GM12878 (cell line): ENCODE data around the gene COX10. TPM values are rescaled to one million over a fixed set of nuclear protein-coding genes. Genes with fewer than 3 reads are reported as not detected.

ENCODE experiments used
- ATAC-seq: fragments of 200-7000 bp; cut with Tn5 transposase; 3 replicates; pipeline ENCODE4 v1.9.1; 2020; ENCODE audit warnings: mild to moderate bottlenecking, moderate library complexity
- BruUV-seq: library from RNA; stranded (reverse); fragments of 400-500 nt; replicated peaks from 2 replicates; lab custom pipeline; 2021; lab: Mats Ljungman, UMichigan
- CTCF ChIA-PET: fragments of 300-600 bp; sonication (Branson Sonifier 250); formaldehyde crosslinking; extraction: SDS; loops from one replicate; lab custom pipeline; 2021; ENCODE audit warnings: inconsistent platforms; lab: Yijun Ruan, JAX
- POLR2A ChIA-PET: fragments of 350-600 bp; formaldehyde crosslinking; extraction: SDS; loops from one replicate; lab custom pipeline; 2021; ENCODE audit warnings: inconsistent platforms; lab: Charles Lee
- RAD21 ChIA-PET: fragments of 300-600 bp; sonication (Branson Sonifier 250); formaldehyde crosslinking; loops from one replicate; lab custom pipeline; 2023; ENCODE audit warnings: antibody characterized with exemption; ENCODE audit not compliant: unreplicated experiment; lab: Charles Lee
- SMC1A ChIA-PET: fragments of 300-600 bp; sonication (Branson Sonifier 250); formaldehyde crosslinking; loops from one replicate; lab custom pipeline; 2023; ENCODE audit not compliant: unreplicated experiment, uncharacterized antibody; lab: Charles Lee
- DNase-seq: peaks from one replicate; pipeline ENCODE4 v3.0.0-alpha.2; 2011; ENCODE audit warnings: low read depth, low spot score
- FAIRE-seq: peaks from 3 replicates; lab custom pipeline; 2011; peaks lifted over from hg19 to GRCh38; lab: Jason Lieb, UNC
- H2AFZ ChIP-seq: 2 replicates; pipeline ENCODE4 v1.6.0; 2011; ENCODE audit warnings: low read depth, low read length, control low read depth; ENCODE audit not compliant: control insufficient read depth
- H3K27ac ChIP-seq: 2 replicates; pipeline ENCODE4 v1.5.1; 2011; ENCODE audit warnings: control low read depth; ENCODE audit not compliant: control insufficient read depth, insufficient read depth
- H3K27me3 ChIP-seq, 2 experiments: replicated peaks in 1 of 2; 2 replicates each; pipeline versions ENCODE4 v1.6.0 to v1.6.1; 2011; ENCODE audit warnings: low read length in 1 of 2; ENCODE audit not compliant: control insufficient read depth in 2 of 2, insufficient read depth in 2 of 2
- H3K36me3 ChIP-seq, 2 experiments: 2 replicates each; pipeline ENCODE4 v1.5.1; 2011; ENCODE audit warnings: low read length in 1 of 2; ENCODE audit not compliant: control insufficient read depth in 2 of 2, insufficient read depth in 2 of 2
- H3K4me1 ChIP-seq: 2 replicates; pipeline ENCODE4 v1.6.1; 2011; ENCODE audit warnings: mild to moderate bottlenecking, low read length, moderate library complexity, mixed read lengths; ENCODE audit not compliant: control insufficient read depth, insufficient read depth
- H3K4me2 ChIP-seq: 2 replicates; pipeline ENCODE4 v1.6.0; 2011; ENCODE audit warnings: control low read depth; ENCODE audit not compliant: control insufficient read depth, insufficient read depth
- H3K4me3 ChIP-seq: fragments of 200-600 bp; sonication (generic); 2 replicates; pipeline ENCODE4 v1.5.1; 2016
- H3K79me2 ChIP-seq: 2 replicates; pipeline ENCODE4 v1.6.0; 2011; ENCODE audit warnings: low read length; ENCODE audit not compliant: control insufficient read depth, insufficient read depth
- H3K9ac ChIP-seq: 2 replicates; pipeline ENCODE4 v1.8.0; 2011; ENCODE audit warnings: low read length, control low read depth, mixed read lengths; ENCODE audit not compliant: control insufficient read depth, insufficient read depth
- H3K9me3 ChIP-seq: replicated peaks from 3 replicates; pipeline ENCODE4 v1.5.1; 2011; ENCODE audit warnings: mild to moderate bottlenecking, low read length; ENCODE audit not compliant: control insufficient read depth, insufficient read depth
- H4K20me1 ChIP-seq: 2 replicates; pipeline ENCODE4 v1.6.0; 2011; ENCODE audit not compliant: control insufficient read depth, insufficient read depth
- ATF7 ChIP-seq: fragments of 450-650 bp; IDR thresholded peaks from 2 replicates; pipeline ENCODE4 v1.6.1; 2016; ENCODE audit warnings: low read depth, mild to moderate bottlenecking
- BCL3 ChIP-seq: IDR thresholded peaks from 2 replicates; pipeline ENCODE4 v1.6.1; 2011; ENCODE audit warnings: borderline replicate concordance, low read depth, mild to moderate bottlenecking, moderate library complexity, low read length; ENCODE audit not compliant: insufficient read depth, poor library complexity, severe bottlenecking
- BRCA1 ChIP-seq: IDR thresholded peaks from 2 replicates; pipeline ENCODE4 v1.6.1; 2011; ENCODE audit warnings: low read depth, low read length, improper control_type of control experiment
- IKZF1 ChIP-seq: fragments of 450-650 bp; conservative IDR thresholded peaks from 2 replicates; pipeline ENCODE4 v1.6.1; 2017; ENCODE audit warnings: antibody characterized with exemption, mild to moderate bottlenecking
- KAT2A ChIP-seq: conservative IDR thresholded peaks from 2 replicates; pipeline ENCODE4 v1.6.1; 2011; ENCODE audit warnings: low read depth, low read length; ENCODE audit not compliant: control insufficient read depth
- PAX5 ChIP-seq: IDR thresholded peaks from 2 replicates; pipeline ENCODE4 v1.6.1; 2011; ENCODE audit warnings: low read depth, low read length, borderline replicate concordance
- PRDM15 ChIP-seq: fragments of 450-650 bp; formaldehyde crosslinking; IDR thresholded peaks from 2 replicates; pipeline ENCODE4 v1.4.0; 2020; ENCODE audit warnings: mild to moderate bottlenecking, moderate library complexity
- SRF ChIP-seq, 2 experiments: IDR thresholded peaks; 2 replicates each; pipeline ENCODE4 v1.6.1; 2011; ENCODE audit warnings: low read depth in 2 of 2, low read length in 2 of 2, mild to moderate bottlenecking in 1 of 2, moderate library complexity in 1 of 2
- YBX1 ChIP-seq: fragments of 450-650 bp; IDR thresholded peaks from 2 replicates; pipeline ENCODE4 v1.6.1; 2016; ENCODE audit warnings: antibody characterized with exemption
- YY1 ChIP-seq: IDR thresholded peaks from 2 replicates; pipeline ENCODE4 v1.6.1; 2011; ENCODE audit warnings: low read depth, mild to moderate bottlenecking, low read length
- ZZZ3 ChIP-seq: IDR thresholded peaks from 2 replicates; pipeline ENCODE4 v1.6.1; 2011; ENCODE audit warnings: low read depth; ENCODE audit not compliant: control insufficient read depth, insufficient read length
- WGBS: methylation state at CpG from one replicate; pipeline ENCODE4 v1.1.6; 2016; ENCODE audit warnings: low lambda C conversion rate; ENCODE audit not compliant: insufficient replicate concordance, insufficient coverage; ENCODE audit errors: missing lambda C conversion rate; 5-methylcytosine and 5-hydroxymethylcytosine counted together
- in situ Hi-C: fragments of 300-500 bp; cut with MboI; formaldehyde crosslinking; loops from 9 replicates; pipeline ENCODE4 v1.14.3; 2018; ENCODE audit warnings: mixed read lengths
- intact Hi-C: fragments of 100-400 bp; cut with micrococcal nuclease; formaldehyde crosslinking; loops from one replicate; pipeline ENCODE4 v1.14.2; 2022; ENCODE audit not compliant: unreplicated experiment
- polyA plus RNA-seq, 11 experiments: library from polyadenylated mRNA; depleted of rRNA in 4 of 11; unstranded in 6 of 11; stranded (reverse) in 5 of 11; fragments of >200 nt; fragmentation: Nextera tagmentation in 4 of 11; fragmentation: Illumina TruSeq in 1 of 11; extraction: Ambion mirVana in 4 of 11; extraction: Trizol in 1 of 11; gene quantifications; 1 replicate in 1 of 11; 2 replicates in 10 of 11; pipeline versions ENCODE4 v1.2.1 to v1.2.3, GENCODE V29; 2011 to 2016; ENCODE audit warnings: inconsistent platforms in 2 of 11, missing spikeins in 2 of 11, low read depth in 1 of 11
- total RNA-seq, 4 experiments: library from RNA; depleted of rRNA in 3 of 4; stranded (reverse); fragments of >200 nt in 3 of 4; fragmentation: Illumina TruSeq in 1 of 4; extraction: Trizol in 1 of 4; gene quantifications; 2 replicates each; pipeline versions ENCODE4 v1.2.1 to v1.2.3, GENCODE V29; 2013 to 2021

The COX10 gene
- total and polyA plus RNA-seq, 10 of the 15 experiments (the other 5 are each of a cell fraction or from before 2014, with no cell fraction given): 9.6 to 29.4 (median 21.3) TPM

GRCh38 chr17:14070344-14070984 lies 1.2 kb downstream of the COX10 start:
- in situ Hi-C loops: no loop called here
- no peak for FAIRE-seq
- DNase-seq: no peak
- intact Hi-C loops: no loop called here
- no peaks in the 10 kb centered on the region for H4K20me1 ChIP-seq
- BruUV-seq: no TSS peak
- H2AFZ ChIP-seq: no peak overlapping the region
- ChIA-PET RAD21 (no interaction called here), POLR2A (no interaction called here), CTCF (no interaction called here), SMC1A (interaction anchor here (1.0 to 1.1 kb wide), 2 partner anchors 19 to 25 kb away, joined by 3 read pairs; no protein-coding TSS in a partner anchor)
- no peak for ATAC-seq
- no peaks in the 10 kb centered on the region for H3K9me3 ChIP-seq
- H3K4me2 ChIP-seq: peak overlapping the region; percentile 61
- 55% methylated on average over 6 of the region's 6 CpGs for WGBS
- H3K27me3 ChIP-seq: no peaks in the 10 kb centered on the region
- peak overlapping the region; percentile 75 for H3K9ac ChIP-seq
- H3K27ac ChIP-seq: no peak overlapping the region
- TF ChIP-seq KAT2A (no peak), ZZZ3 (no peak), YBX1 (no peak), ATF7 (peak; percentile 70; the same call in 1 of the 2 replicates), BRCA1 (no peak)
- H3K36me3 ChIP-seq: peaks cover 0 to 2% of the 10 kb centered on the region in 2 experiments; a peak in 2 of 4 replicates
- H3K79me2 ChIP-seq: peaks cover 53% of the 10 kb centered on the region
- H3K4me3 ChIP-seq: peak overlapping the region; percentile 95
- 0 out of 2 replicates have a peak, but pooled peaks cover 3% of the 10 kb centered on the region for H3K4me1 ChIP-seq

- Histone ChIP-seq H3K4me3 (no peak overlapping the region), H3K9me3 (no peaks in the 10 kb centered on the region), H3K4me1 (0 out of 2 replicates have a peak, but pooled peaks cover 3% of the 10 kb centered on the region), H2AFZ (no peak overlapping the region), H3K4me2 (peak overlapping the region; percentile 46), H4K20me1 (no peaks in the 10 kb centered on the region), H3K9ac (no peak overlapping the region), H3K36me3 (peaks cover 0 to 10% of the 10 kb centered on the region in 2 experiments; a peak in 3 of 4 replicates), H3K79me2 (peaks cover 48% of the 10 kb centered on the region), H3K27ac (no peak overlapping the region), H3K27me3 (no peaks in the 10 kb centered on the region)
- FAIRE-seq: no peak
- WGBS: 89% methylated on average over 5 of the region's 5 CpGs
- intact Hi-C loops: no loop called here
- in situ Hi-C loops: no loop called here
- BruUV-seq: TSS peak; percentile 12
- RAD21 ChIA-PET: no interaction called here
- DNase-seq: no peak
- SMC1A ChIA-PET: no interaction called here
- POLR2A ChIA-PET: no interaction called here
- no peak for ATAC-seq
- CTCF ChIA-PET: no interaction called here
- no peak for TF ChIP-seq PRDM15 (CRISPR knock-in tag)
- TF ChIP-seq SRF (IDR thresholded peaks at IDR 0.05; ENCODE audit: low read depth in 2 of 2, low read length in 2 of 2): no peak
- TF ChIP-seq BCL3: no peak
- TF ChIP-seq YY1: no peak
- no peak for TF ChIP-seq PAX5
- TF ChIP-seq IKZF1: no peak
These were observed 3.6 kb downstream of the COX10 start for GRCh38 chr17:14072881-14073280.
